ENCODE results near the gene SAP30L.

SAP30L gene

DNA sequence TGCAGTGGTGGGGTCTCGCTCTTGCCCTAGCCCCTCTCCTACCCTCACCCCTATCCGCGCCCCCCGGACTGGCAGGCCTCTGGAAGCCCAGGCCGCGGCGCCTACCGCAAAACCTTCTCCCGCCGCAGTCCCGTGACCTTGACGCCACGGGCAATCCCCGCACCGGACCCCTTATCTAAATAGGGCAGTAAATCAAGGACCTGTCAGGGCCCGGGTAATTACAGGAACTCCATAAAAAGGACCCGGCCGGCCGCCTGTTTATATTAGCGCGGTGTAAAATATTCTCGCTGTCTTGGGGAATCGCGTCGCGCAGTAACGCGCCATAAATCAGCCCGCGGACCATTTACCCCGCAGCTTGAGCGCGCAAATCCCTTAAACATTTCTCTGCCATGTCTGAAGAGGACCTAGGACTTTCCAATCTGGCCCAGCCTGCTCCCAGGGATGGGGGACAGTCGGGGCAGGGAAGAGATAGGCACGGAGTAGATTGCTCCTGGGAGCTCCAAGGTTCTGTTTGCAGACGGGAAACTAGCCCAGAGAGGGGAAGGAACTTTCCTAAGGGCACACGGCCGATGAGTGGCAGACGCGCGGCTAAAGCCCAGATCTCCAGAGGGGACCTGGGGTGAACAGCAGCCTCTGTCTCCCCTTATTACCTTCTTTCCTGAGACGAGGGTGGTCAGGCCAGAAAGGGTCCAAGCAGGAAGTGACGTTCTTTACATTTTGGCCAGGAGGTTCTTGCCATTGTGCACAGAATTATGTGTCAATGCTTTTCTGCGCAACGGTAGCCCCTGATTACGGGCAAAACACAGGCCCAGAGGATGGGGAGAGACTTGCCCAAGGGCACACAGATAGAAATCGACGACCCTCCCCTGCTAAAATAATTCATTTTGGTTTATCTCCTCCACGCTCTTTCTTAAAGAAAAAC lies 37.0 kb downstream of the SAP30L start:
- DNase-seq = no peak

DNA sequence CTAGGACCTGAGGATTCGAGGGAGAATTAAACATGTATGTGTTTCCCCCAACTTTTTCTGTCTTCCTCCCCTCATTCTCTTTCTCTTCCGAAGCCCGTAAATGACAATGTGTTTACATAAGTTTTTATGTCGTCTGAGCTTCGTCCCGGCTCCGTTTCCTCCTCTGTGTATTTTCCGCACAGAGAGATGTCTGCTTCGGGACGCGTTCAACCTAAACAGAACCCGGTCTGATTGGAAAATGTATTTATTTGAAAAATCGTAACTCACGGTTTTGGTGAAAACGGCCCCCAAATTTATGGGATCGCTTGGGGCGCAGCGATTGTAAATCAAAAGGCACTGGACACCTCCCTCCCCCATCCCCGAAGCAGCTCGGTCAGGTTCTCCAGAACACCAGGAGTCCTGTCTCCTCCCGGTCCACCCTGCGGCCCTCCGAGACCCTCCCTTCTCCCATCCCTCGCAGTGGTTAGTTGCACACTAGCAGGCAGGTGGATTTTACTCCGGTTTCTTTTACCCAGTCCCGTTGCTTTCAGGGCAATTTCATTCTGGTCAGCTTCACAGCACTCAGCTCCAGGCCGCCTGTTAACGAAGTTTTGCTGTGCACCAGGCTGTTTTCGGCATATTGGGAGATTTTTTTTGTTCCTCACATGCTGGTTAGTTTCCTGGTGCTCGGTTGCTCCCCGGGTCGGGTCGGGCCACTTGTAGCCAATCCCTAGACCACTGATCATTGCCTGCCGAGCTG lies 38.0 kb downstream of the SAP30L start:
- no peak for DNase-seq

DNA sequence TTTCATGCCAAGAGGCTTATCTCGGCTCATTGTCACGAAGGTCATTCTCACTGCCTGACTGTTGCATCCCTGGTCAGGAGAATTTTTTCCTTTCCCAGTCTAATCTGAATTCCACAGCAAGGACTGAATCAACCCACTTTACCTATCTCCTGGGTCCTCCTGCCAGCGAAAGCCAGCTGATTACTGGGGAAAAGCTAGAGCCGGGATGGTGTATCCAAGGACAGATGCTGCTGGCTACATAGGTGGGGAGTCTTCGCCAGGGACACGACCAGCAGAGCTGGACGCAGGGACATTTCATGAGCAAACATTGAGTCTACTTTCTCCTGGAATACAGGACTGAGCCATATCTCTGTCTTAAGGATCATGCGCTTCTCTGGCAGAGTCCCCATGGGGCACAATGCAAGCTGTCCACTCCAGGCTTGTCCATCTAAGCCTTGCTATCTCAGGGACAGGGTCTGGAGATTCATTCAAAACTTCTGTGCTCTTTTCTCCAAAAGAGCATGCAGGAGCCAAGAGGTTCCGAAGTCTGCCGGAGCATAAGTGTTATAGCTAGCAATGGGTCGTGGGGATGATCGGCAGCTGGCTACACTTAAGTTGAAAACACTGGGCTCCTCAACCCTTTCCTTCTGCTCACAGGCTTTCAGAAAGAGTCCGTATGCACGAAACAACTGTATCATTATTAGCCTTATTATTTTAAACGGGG lies 38.7 kb downstream of the SAP30L start:
- no peak for DNase-seq

DNA sequence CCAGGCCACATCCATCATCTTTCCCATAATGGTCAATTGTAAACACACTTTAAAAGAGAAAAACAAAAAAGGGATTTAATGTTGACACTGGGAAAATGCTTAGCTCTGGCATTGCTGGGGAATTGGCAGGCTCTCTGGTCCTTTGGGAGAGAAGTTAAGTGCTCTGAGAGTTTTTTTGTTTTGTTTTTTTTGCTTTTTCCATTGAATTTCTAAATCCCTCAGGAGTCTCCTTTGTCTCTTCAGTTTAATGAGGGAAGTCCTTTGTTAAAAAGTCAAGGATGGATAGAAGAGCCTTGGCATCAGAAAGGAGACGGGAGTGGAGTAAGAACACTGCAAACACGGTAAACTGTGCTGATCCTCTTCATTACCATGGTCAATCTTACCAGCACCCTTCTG lies 39.3 kb downstream of the SAP30L start:
- no peak for DNase-seq

- no peak for DNase-seq
These were observed 40.1 kb downstream of the SAP30L start for GRCh38 chr5:154485850-154486426.

- DNase-seq = no peak
These were observed 40.6 kb downstream of the SAP30L start for GRCh38 chr5:154486427-154486866.

DNA sequence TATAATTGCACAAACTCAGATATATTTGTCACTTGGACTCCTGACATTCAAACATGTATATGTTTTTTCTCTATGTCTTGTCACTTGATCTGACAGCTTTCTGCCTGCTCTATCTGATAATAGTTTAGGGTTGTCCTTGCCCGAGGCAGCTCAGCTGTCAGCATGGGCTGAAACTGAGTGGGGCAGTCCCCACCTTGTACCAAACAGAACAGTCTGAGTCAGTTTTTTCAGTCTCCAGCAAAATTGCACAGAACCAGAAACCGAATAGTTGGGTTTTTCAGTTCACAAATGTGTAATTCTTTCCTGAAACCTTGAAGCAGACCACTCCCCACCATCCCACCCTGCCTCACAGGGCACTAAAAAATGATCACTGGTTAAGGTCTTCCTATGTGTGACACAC lies 41.7 kb downstream of the SAP30L start:
- peak; percentile 68 for DNase-seq

DNA sequence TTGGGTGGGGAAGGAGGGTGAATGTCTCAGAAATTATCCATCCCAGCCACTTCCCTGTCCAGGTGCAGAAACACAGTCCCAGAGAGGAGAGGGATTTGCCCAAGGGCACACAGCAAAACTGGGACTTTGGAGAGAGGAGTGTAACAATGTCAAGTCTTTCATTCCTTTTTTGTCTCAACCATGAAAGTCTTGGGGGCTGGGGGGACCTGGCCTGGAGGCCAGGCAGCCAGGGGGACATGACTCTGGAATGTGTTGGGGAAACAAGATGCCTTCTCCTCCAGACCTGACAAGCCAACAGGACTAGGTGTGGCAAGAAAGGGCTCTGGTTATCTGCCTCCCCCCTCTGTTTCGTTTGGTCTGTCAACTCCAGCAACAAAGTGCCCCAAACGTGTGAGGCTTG lies 46.1 kb downstream of the SAP30L start:
- DNase-seq = no peak

DNA sequence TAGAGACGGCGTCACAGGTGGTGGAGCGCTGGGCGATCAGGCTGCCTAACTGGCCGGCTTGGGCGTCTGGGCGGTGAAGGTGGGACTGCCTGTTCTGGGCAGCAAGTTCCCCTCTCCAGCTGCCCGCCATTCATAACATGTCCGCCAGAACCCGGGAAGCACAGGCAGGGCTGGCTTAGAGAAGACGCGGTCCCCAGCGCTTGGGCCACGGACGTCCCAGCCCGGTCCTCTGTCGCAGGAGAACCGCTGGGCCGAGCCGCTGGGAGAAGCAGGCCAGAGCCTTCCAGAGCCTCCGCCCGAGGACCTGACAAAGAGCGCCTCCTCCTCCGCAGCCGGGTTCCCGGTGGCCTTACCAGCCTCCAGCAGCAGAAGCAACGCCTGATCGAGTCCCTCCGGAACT lies 47.5 kb downstream of the SAP30L start:
- no peak for DNase-seq

DNA sequence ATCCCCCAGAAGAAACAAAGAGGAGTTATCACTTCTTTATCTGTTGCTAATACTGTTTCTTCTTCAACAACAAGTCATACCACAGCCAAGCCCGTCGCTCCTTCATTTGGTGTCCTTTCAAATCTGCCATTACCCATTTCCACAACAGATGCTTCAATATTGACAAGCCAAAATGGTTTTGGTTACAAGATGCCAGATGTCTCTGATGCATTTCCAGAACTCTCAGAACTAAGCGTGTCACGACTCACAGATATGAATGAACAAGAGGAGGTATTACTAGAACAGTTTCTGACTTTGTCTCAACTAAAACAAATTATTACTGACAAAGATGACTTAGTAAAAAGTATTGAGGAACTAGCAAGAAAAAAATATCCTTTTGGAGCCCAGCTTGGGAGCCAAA lies 48.2 kb downstream of the SAP30L start:
- no peak for DNase-seq

DNA sequence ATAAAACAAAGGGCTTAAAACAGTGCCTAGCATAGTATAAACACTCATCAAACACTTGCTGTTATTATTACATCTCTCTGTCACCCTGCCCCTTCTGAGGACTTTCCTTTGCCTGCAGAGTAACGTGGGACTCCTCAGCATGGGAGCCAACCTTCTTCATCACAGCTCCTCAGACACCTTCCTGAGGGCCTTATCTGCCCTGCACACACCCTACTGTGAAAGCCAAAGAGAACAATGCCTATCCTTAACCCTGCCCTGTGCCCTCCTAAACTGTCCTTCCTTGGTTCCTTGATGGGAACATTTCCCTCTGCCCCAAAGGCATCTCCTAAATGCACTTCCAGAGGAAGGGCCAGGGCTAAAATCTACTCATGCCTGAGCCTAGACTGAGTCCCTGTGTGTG lies 52.8 kb downstream of the SAP30L start:
- no peak for DNase-seq

DNA sequence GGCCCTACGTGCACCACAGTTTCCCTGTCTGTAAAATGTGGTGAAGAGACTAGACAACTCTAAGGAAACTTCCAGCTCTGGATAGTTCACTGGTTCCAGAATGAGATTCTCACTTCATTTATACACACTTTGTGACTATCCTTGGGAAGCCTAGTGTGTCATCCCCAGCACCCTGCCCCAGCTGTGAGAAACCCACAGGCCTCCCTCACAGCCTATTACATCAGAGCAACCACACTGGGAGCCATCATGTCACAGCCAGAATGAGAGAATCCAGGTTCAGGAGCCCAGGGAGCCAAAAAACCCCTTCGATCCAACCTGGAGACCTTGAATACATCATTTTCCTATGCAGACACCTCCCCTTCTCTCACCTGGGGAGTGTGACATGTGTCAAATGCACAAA lies 53.2 kb downstream of the SAP30L start:
- no peak for DNase-seq

GRCh38 chr5:154501566-154501965 lies 55.8 kb downstream of the SAP30L start:
- DNase-seq = no peak

GRCh38 chr5:154502180-154502579 lies 56.4 kb downstream of the SAP30L start:
- no peak for DNase-seq

- no peak for DNase-seq
These were observed 57.9 kb downstream of the SAP30L start for GRCh38 chr5:154503698-154504039.

- no peak for DNase-seq
These were observed 59.8 kb downstream of the SAP30L start for GRCh38 chr5:154505567-154505966.

DNA sequence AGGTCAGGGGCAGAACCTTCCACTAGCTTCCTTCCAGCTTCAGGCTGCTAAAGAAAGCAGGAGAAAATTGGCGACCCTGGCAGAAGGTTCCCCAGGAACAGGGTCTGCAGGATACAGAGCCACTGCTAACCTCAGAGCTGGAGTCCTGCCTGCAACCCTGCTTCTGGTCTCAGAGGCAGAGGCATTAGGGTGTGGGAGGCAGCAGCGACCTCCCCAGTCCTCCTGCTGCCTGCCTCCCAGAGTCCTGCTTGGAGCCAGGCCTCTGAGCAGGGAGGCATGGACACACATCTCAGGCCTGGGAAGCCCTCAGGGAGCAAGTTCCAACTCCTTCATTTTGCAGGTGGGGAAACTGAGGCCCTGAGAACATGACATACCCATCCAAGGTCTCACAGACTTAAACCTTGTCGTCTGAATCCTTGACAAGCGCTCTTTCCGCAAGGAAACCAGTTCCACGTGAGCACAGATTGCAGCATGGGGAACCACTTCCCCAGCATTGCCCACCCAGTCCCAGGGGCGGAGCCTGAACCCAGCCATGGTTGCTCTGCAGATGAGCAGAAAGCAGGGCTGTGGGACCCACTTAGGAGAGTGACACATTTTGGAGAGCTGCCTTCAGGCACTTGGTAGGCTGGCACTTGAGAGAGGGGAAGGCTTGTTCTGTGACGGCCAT lies 60.4 kb downstream of the SAP30L start:
- no peak for DNase-seq

DNA sequence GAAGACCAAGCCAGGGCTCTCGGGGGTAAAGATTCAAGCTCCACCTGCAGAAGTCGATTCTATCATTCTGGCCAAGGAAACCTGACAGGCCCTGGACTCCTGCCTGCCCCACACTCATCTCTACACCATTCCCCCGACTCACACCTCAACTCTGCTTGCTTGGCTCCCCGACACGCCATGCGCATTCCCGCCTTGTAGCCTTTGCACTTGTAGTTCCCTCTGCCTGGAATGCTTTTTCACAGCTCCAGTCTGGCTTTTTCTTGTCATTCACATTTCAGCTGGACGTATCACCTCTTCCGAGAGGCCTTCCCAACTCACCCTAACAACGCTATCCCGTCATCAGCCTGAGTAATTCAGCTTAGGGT lies 60.9 kb downstream of the SAP30L start:
- no peak for DNase-seq

- DNase-seq = no peak
These were observed 62.3 kb downstream of the SAP30L start for GRCh38 chr5:154508114-154508513.

DNA sequence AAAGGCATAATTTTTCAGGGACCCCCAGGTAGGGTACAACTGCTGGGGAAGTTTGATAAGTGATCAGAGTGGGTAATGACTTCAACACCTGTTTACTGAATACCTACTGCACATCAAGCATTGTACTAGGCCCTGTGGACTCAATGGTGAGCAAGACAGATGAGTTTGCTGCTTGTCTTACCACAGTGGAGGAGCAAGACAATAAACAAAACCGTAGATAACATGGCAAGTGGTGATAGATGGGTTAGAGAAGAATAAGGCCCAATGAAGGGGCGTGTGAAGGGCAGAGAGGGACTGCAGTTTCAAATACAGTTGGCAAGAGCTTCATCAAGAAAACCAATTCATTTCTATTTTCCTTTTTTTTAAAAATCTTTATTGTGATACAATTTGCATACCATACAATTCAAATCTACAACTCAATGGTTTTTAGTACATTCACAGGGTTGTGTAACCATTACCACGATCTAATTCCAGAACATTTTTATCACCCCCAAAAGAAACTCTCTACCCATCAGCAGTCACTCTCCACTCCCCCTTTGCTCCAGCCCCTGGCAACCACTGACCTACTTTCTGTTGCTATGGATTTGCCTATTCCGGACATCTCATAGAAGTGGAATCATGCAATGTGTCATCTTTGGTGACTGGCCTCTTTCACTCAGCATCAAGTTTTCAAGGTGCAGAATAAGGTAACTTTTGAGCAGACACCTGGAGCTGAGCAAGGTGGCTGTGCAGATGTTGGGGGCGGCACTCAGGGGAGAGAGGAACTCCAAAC lies 64.2 kb downstream of the SAP30L start:
- no peak for DNase-seq

Measured in stimulated activated CD4-positive, alpha-beta T cell treated with anti-CD3 and anti-CD28 coated beads, Interleukin-4, amount 100 ng/mL, for 24 hours (primary cell).